Astrocyte (in vitro differentiated cells and primary cell): Measurements from ENCODE around the gene FAM25A.

Source experiments
- EZH2 ChIP-seq: IDR thresholded peaks from 2 replicates; pipeline ENCODE4 v1.6.1; 2012; ENCODE audit warnings: mild to moderate bottlenecking, low read length, inconsistent platforms; ENCODE audit not compliant: insufficient read depth
- TF ChIP-seq, protein P1 (sequence below): IDR thresholded peaks from 2 replicates; pipeline ENCODE4 v1.5.1; 2011; ENCODE audit warnings: low read depth, mild to moderate bottlenecking, inconsistent platforms, low read length, moderate library complexity; ENCODE audit not compliant: insufficient read depth

DNA sequence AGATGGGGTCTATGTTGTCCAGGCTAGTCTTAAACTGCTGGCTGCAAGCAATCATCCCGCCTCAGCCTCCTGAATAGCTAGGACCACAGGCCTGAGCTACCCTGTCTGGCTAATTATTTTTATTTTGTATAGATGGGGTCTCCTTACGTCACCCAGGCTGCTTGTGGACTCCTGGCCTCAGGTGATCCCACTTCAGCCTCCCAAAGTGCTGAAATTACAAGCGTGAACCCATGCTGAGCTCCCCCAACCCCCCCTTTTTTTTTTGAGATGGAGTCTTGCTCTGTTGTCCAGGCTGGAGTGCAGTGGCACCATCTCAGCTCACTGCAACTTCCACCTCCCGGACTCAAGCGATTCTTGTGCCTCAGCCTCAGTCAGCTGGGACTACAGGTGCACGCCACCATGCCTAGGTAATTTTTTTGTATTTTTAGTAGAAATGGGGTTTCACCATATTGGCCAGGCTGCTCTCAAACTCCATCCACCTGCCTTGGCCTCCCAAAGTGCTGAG lies 25.4 kb downstream of the FAM25A start:
- TF ChIP-seq, protein P1, sequence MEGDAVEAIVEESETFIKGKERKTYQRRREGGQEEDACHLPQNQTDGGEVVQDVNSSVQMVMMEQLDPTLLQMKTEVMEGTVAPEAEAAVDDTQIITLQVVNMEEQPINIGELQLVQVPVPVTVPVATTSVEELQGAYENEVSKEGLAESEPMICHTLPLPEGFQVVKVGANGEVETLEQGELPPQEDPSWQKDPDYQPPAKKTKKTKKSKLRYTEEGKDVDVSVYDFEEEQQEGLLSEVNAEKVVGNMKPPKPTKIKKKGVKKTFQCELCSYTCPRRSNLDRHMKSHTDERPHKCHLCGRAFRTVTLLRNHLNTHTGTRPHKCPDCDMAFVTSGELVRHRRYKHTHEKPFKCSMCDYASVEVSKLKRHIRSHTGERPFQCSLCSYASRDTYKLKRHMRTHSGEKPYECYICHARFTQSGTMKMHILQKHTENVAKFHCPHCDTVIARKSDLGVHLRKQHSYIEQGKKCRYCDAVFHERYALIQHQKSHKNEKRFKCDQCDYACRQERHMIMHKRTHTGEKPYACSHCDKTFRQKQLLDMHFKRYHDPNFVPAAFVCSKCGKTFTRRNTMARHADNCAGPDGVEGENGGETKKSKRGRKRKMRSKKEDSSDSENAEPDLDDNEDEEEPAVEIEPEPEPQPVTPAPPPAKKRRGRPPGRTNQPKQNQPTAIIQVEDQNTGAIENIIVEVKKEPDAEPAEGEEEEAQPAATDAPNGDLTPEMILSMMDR = no peak
- TF ChIP-seq EZH2 = no peak
